HepG2 (cell line): ENCODE data around the gene PPIL6. TPM values are rescaled to one million over a fixed set of nuclear protein-coding genes. Genes with fewer than 3 reads are reported as not detected.
A peak's percentile ranks its signal among the peaks of the same experiment; 100 is the strongest.

ENCODE experiments used
- SNAPC2 ChIP-seq: sonication (generic); formaldehyde crosslinking; IDR thresholded peaks from 2 replicates; pipeline ENCODE4 v1.8.1; 2022; ENCODE audit warnings: mild to moderate bottlenecking, missing genetic modification reagents
- ZNF136 ChIP-seq: sonication (generic); formaldehyde crosslinking; IDR thresholded peaks from 2 replicates; pipeline ENCODE4 v1.8.1; 2022; ENCODE audit warnings: low read depth, mild to moderate bottlenecking, moderate library complexity, missing genetic modification reagents
- polyA plus RNA-seq, 8 experiments: library from polyadenylated mRNA; depleted of rRNA in 3 of 8; stranded (reverse) in 7 of 8; unstranded in 1 of 8; fragments of >200 nt; fragmentation: Illumina TruSeq in 4 of 8; extraction: Trizol in 4 of 8; gene quantifications; 2 replicates each; pipeline versions ENCODE4 v1.2.1 to v1.2.3, GENCODE V29; 2011 to 2016; ENCODE audit warnings: low read depth in 4 of 8, missing spikeins in 1 of 8, mixed read lengths in 1 of 8; ENCODE audit not compliant: insufficient read depth in 1 of 8
- total RNA-seq, 5 experiments: library from RNA; depleted of rRNA; stranded (reverse); fragments of >200 nt; fragmentation: Illumina TruSeq; extraction: Trizol; gene quantifications; 2 replicates each; pipeline ENCODE4 v1.2.3, GENCODE V29; 2016; ENCODE audit warnings: low read depth in 1 of 5
- TF ChIP-seq, protein P1 (sequence below): sonication (generic); formaldehyde crosslinking; conservative IDR thresholded peaks from 2 replicates; pipeline ENCODE4 v1.4.0; 2020; ENCODE audit warnings: missing genetic modification reagents
- TF ChIP-seq, protein P2 (sequence below): IDR thresholded peaks from 2 replicates; pipeline ENCODE4 v1.6.1; 2016; ENCODE audit warnings: low read depth, missing genetic modification reagents, missing compliant biosample characterization
- TF ChIP-seq, protein P3 (sequence below): sonication (generic); formaldehyde crosslinking; IDR thresholded peaks from 2 replicates; pipeline ENCODE4 v1.5.0; 2020; ENCODE audit warnings: missing genetic modification reagents
- TF ChIP-seq, protein P4 (sequence below): sonication (generic); formaldehyde crosslinking; IDR thresholded peaks from 2 replicates; pipeline ENCODE4 v1.4.0; 2020; ENCODE audit warnings: missing genetic modification reagents
- TF ChIP-seq, protein P5 (sequence below): sonication (generic); formaldehyde crosslinking; IDR thresholded peaks from 2 replicates; pipeline ENCODE4 v1.4.0; 2020; ENCODE audit warnings: missing genetic modification reagents
- TF ChIP-seq, protein P6 (sequence below): sonication (generic); formaldehyde crosslinking; IDR thresholded peaks from 2 replicates; pipeline ENCODE4 v1.4.0; 2020; ENCODE audit warnings: missing genetic modification reagents, borderline replicate concordance

PPIL6 gene
- total and polyA plus RNA-seq, 2 of the 13 experiments (the other 11 are each of a cell fraction or from before 2014, with no cell fraction given), result 0.22 to 0.46 TPM

DNA sequence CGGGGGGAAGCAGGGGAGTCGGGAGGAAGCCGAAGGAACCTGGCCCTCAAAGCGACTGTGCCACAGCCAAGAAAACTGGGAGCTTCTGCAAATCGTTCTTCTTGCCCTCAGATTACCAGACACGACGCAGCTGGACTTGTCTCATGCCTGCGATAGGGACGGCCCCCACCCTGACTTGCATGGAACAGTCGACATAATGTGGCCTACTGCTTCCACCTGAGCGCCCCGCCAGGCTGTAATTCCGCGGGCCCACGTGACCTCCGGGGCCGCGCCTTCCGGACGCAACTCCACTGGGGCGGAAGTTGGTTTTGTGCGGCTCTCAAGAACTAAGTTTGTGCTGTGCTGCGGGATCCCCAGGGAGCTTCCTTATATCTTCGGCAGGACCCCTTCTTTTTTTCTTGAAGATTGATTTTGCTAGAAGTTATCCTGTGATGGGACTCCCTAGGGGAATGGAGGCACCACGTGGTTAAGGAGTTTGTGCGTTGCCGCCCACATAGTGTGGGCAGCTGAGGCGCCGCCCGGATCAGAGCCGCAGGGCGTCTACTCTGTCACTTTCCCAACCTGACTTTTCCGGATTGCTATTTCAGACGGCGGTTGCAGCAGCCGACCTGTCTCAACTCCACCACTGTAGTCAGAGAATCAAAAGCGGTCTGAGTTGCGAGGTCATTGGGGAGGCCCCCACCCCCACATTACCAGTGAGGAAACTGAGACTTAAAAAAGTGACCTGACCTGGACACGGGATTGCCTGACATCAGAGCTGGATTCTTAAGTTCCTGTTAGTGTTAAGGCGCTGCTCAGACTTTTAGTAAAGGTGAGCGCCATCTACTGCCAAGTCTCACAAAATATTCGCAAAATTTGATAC is 57.6 kb downstream of the PPIL6 start (continued):
- TF ChIP-seq, protein P1, sequence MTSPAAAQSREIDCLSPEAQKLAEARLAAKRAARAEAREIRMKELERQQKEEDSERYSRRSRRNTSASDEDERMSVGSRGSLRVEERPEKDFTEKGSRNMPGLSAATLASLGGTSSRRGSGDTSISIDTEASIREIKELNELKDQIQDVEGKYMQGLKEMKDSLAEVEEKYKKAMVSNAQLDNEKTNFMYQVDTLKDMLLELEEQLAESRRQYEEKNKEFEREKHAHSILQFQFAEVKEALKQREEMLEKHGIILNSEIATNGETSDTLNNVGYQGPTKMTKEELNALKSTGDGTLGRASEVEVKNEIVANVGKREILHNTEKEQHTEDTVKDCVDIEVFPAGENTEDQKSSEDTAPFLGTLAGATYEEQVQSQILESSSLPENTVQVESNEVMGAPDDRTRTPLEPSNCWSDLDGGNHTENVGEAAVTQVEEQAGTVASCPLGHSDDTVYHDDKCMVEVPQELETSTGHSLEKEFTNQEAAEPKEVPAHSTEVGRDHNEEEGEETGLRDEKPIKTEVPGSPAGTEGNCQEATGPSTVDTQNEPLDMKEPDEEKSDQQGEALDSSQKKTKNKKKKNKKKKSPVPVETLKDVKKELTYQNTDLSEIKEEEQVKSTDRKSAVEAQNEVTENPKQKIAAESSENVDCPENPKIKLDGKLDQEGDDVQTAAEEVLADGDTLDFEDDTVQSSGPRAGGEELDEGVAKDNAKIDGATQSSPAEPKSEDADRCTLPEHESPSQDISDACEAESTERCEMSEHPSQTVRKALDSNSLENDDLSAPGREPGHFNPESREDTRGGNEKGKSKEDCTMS (CRISPR knock-in tag), result no peak
- TF ChIP-seq, protein P2, sequence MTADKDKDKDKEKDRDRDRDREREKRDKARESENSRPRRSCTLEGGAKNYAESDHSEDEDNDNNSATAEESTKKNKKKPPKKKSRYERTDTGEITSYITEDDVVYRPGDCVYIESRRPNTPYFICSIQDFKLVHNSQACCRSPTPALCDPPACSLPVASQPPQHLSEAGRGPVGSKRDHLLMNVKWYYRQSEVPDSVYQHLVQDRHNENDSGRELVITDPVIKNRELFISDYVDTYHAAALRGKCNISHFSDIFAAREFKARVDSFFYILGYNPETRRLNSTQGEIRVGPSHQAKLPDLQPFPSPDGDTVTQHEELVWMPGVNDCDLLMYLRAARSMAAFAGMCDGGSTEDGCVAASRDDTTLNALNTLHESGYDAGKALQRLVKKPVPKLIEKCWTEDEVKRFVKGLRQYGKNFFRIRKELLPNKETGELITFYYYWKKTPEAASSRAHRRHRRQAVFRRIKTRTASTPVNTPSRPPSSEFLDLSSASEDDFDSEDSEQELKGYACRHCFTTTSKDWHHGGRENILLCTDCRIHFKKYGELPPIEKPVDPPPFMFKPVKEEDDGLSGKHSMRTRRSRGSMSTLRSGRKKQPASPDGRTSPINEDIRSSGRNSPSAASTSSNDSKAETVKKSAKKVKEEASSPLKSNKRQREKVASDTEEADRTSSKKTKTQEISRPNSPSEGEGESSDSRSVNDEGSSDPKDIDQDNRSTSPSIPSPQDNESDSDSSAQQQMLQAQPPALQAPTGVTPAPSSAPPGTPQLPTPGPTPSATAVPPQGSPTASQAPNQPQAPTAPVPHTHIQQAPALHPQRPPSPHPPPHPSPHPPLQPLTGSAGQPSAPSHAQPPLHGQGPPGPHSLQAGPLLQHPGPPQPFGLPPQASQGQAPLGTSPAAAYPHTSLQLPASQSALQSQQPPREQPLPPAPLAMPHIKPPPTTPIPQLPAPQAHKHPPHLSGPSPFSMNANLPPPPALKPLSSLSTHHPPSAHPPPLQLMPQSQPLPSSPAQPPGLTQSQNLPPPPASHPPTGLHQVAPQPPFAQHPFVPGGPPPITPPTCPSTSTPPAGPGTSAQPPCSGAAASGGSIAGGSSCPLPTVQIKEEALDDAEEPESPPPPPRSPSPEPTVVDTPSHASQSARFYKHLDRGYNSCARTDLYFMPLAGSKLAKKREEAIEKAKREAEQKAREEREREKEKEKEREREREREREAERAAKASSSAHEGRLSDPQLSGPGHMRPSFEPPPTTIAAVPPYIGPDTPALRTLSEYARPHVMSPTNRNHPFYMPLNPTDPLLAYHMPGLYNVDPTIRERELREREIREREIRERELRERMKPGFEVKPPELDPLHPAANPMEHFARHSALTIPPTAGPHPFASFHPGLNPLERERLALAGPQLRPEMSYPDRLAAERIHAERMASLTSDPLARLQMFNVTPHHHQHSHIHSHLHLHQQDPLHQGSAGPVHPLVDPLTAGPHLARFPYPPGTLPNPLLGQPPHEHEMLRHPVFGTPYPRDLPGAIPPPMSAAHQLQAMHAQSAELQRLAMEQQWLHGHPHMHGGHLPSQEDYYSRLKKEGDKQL, result no peak
- TF ChIP-seq, protein P3, sequence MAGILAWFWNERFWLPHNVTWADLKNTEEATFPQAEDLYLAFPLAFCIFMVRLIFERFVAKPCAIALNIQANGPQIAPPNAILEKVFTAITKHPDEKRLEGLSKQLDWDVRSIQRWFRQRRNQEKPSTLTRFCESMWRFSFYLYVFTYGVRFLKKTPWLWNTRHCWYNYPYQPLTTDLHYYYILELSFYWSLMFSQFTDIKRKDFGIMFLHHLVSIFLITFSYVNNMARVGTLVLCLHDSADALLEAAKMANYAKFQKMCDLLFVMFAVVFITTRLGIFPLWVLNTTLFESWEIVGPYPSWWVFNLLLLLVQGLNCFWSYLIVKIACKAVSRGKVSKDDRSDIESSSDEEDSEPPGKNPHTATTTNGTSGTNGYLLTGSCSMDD (CRISPR knock-in tag), result no peak
- TF ChIP-seq, protein P4, sequence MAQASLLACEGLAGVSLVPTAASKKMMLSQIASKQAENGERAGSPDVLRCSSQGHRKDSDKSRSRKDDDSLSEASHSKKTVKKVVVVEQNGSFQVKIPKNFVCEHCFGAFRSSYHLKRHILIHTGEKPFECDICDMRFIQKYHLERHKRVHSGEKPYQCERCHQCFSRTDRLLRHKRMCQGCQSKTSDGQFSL (CRISPR knock-in tag), result no peak
- TF ChIP-seq, protein P5, sequence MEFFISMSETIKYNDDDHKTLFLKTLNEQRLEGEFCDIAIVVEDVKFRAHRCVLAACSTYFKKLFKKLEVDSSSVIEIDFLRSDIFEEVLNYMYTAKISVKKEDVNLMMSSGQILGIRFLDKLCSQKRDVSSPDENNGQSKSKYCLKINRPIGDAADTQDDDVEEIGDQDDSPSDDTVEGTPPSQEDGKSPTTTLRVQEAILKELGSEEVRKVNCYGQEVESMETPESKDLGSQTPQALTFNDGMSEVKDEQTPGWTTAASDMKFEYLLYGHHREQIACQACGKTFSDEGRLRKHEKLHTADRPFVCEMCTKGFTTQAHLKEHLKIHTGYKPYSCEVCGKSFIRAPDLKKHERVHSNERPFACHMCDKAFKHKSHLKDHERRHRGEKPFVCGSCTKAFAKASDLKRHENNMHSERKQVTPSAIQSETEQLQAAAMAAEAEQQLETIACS, result peak; percentile 82
- TF ChIP-seq, protein P6, sequence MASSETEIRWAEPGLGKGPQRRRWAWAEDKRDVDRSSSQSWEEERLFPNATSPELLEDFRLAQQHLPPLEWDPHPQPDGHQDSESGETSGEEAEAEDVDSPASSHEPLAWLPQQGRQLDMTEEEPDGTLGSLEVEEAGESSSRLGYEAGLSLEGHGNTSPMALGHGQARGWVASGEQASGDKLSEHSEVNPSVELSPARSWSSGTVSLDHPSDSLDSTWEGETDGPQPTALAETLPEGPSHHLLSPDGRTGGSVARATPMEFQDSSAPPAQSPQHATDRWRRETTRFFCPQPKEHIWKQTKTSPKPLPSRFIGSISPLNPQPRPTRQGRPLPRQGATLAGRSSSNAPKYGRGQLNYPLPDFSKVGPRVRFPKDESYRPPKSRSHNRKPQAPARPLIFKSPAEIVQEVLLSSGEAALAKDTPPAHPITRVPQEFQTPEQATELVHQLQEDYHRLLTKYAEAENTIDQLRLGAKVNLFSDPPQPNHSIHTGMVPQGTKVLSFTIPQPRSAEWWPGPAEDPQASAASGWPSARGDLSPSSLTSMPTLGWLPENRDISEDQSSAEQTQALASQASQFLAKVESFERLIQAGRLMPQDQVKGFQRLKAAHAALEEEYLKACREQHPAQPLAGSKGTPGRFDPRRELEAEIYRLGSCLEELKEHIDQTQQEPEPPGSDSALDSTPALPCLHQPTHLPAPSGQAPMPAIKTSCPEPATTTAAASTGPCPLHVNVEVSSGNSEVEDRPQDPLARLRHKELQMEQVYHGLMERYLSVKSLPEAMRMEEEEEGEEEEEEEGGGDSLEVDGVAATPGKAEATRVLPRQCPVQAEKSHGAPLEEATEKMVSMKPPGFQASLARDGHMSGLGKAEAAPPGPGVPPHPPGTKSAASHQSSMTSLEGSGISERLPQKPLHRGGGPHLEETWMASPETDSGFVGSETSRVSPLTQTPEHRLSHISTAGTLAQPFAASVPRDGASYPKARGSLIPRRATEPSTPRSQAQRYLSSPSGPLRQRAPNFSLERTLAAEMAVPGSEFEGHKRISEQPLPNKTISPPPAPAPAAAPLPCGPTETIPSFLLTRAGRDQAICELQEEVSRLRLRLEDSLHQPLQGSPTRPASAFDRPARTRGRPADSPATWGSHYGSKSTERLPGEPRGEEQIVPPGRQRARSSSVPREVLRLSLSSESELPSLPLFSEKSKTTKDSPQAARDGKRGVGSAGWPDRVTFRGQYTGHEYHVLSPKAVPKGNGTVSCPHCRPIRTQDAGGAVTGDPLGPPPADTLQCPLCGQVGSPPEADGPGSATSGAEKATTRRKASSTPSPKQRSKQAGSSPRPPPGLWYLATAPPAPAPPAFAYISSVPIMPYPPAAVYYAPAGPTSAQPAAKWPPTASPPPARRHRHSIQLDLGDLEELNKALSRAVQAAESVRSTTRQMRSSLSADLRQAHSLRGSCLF (CRISPR knock-in tag), result no peak
- 0 out of 2 replicates have a peak, but pooled peaks have one; percentile 10 for TF ChIP-seq SNAPC2 (CRISPR knock-in tag)
- TF ChIP-seq ZNF136, result peak; percentile 64
